Lung microvascular endothelial cell (primary cell): ENCODE measurements around the gene CMIP. TPM values are rescaled to one million over a fixed set of nuclear protein-coding genes. Genes with fewer than 3 reads are reported as not detected.
A peak's percentile ranks its signal among the peaks of the same experiment; 100 is the strongest.

Source experiments
- DNase-seq, 2 donors: peaks; one replicate each; pipeline versions ENCODE4 v3.0.0 to v3.0.0-alpha.2; 2010; ENCODE audit warnings: low read depth in 2 of 2
- total RNA-seq: library from RNA; depleted of rRNA; stranded (reverse); fragments of >200 nt; gene quantifications from 2 replicates; pipeline ENCODE4 v1.2.1, GENCODE V29; 2014

Gene CMIP
- total RNA-seq, 1 donor from 2014 or later, result 10.3 TPM

- DNase-seq, result no peak
Measured at GRCh38 chr16:81492965-81493754, 48.6 kb downstream of the CMIP start.

GRCh38 chr16:81493755-81494433 lies 49.3 kb downstream of the CMIP start:
- DNase-seq, result peak; percentile 73 to 94

DNA sequence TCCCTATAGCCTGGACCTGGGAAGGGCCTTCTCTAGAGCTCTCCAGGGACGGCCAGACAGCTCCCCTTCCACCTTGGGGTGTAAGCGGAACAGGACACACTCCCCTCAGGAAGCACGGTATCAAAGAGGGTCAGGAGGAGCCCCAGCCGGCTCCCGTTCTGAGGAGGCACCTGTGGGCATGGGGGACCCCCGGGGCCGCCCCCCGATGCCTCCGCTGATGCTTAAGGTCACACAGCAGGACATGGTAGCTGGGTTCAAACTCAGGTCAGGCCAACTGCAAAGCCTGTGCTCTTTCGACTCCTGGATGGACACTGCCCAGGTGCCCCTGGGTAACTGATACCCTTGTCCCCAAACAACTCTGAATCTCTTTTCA lies 49.8 kb downstream of the CMIP start:
- DNase-seq, result no peak

GRCh38 chr16:81494888-81495287 lies 50.3 kb downstream of the CMIP start:
- no peak for DNase-seq

- peak; percentile 54 to 71 for DNase-seq
Measured at GRCh38 chr16:81495321-81496234, 51.0 kb downstream of the CMIP start.

DNA sequence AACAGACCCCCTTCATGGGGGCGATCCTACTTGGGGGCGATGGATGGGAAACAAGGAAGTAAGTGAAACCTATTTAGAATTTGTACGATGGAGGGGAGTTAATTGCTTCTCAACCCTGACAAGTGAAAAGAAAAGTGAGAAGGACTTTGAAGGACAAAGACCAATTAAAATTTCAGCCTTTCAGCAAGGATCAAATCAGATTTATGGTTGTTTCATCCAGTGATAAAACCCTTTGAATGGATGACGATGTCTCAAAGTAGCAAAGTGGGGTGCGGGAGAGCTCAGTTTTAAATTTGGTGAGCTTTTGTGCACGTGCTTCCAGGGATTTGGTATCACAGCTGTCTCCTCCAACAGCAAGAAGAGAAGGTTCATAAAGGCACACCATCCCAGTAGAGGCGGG lies 51.7 kb downstream of the CMIP start:
- no peak for DNase-seq

DNA sequence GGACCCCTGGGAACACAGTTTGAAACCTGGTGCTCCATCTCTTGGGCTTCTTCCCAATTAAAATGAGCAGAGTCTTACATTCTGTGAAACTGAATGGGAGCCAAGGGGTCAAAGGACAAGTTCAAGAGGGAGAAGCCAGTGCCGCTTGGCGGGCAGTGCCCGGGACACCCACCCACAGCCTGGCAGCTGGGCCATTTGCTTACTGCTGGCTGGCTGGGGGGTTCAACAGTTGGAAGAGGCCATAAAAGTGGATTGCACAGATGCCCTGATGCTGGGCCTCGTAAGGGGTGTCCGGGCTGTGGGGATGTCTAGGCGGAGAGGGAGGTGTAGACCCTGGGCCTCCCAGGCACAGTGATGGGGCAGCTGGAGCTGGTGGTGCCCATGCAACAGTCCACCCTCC lies 52.1 kb downstream of the CMIP start:
- no peak for DNase-seq

DNA sequence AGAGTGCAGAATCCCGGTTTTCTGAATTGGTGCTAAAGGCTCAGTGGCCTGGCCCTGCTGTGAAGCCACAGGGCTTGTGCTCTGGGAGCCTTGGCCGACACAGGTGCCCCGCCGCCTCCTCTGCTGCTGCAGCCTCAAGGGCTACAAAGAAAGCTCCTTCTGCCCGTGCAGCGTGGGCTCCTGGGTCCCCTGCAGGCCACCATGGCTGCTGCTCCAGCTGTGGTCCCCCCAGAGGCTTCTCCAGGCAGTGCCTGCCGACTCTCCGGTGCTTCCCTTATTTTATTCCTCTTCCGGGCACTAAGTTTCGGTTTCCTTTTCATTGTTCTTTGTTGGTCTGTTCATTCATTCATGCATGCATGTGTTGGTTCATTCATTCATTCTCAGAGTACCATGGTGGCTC lies 53.1 kb downstream of the CMIP start:
- DNase-seq, result peak; percentile 72 to 82

DNA sequence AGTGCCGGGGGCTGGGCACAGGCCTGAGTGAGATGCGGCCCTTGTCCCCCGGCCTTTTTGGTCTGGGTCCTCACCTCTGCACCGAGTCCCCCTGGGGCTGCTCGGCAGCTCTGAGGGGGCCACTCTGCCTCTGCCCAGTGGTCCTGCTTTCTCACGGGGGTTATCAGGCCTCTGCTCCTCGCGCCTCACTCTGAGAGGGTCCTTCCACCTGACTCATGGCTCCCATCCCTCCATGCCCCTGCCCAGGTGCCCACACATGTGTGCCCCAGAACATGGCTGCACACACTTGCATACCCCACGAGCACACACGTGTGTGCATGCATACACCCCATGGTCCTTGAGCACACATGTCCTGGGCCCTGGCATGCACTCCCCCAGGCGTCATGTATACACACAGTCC lies 53.7 kb downstream of the CMIP start:
- DNase-seq, result no peak

DNA sequence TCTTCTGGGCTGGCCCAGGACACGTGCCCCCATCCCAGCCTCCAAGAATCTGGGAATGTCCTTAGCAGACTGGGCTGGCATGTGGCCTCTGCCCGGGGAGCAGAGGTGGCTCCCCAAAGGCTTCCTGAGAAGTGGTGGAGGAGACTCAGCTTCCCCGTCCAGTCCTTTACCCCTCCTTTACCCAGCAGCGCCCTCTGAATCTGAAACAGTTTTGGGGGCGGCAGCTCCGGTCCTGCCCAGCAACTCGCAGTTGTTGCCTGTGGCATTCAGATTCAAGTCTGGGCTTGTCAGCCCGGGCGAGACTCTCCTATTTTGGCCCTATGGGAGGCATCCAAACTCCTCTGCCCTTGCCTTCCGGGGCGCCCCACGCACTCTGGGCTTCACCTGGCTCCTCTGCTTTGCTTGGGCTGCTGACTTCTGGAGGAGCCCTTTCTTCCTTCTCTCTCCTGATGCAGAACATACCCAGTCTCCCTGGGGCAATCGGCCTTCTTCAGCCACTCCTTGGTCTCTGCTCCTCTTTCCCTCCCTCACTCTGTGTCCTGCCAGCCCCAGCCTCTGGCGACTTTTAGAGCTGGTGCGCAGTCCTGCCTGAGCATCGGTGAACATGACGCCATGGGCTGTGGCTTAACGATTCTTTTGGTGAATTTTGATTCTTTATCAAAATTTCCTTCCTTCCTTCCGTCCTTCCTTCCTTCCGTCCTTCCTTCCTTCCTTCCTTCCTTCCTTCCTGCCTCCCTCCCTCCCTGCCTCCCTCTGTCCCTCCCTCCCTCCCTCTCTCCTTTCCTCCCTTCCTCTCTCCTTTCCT lies 55.2 kb downstream of the CMIP start:
- DNase-seq, result no peak

DNA sequence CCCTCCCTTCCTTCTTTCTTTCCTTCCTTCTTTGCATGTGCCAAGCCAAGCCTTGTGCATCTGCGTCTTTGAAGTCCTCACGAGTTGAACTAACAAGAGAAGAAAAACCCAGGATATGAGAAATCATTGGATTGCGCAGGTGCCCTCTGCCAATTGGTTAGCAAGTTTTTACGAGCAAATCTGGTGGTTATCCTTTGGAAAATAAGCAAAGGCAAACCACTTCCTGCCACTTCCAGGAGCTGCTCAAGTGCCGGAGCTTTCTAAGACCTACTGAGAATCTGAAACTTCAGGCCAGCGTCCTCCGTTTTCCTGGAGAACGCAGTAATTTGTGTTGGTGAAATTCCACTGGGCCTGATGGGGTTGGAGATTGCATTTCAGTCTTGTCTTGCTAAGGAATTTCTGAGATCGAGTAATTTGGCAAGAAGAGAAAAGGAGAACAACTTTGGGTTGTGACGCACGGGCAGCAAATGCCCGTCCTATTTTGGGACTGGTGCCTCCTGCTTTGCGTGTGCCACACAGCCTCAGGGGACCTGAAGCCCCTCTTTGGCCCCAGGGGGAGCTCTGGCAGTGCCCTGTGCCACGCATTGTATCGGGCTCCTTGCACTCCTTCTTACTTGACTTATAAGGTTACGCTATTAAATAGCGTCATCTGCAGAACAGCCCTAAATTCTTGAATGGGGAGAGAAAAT lies 56.4 kb downstream of the CMIP start:
- peak in 1 of 2 donors; percentile 78 for DNase-seq

DNA sequence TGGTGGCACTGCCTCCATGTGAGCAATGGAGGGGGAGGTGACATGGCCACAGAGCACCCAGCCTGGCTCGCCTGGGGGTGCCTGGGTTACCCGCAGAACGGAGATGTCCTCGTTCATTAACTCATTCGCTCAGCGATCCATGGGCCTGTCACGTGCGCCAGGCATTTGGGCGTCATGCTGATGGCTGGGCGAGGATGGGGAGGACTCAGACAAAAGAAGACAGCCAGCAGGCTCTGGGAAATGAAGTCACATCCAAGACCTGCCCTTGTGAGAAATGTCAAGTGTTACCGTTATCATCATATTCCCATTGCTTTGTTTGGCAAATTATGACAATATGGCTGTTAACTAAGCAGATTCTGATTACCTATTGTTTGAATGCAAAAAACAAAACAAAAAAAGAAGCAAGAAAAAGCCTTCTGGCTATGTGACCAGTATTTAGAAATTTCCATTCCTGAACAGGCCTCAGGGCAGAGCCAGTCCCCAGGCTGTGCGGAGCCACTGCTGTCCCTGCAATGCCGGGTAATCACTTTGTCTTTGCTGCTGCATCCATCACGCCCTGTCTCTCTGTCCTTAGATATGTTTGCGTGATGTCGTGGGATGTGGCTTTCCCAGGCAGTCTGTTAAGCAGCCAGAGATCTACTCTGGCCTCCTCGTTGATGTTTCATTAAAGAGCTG lies 57.9 kb downstream of the CMIP start:
- no peak for DNase-seq

DNA sequence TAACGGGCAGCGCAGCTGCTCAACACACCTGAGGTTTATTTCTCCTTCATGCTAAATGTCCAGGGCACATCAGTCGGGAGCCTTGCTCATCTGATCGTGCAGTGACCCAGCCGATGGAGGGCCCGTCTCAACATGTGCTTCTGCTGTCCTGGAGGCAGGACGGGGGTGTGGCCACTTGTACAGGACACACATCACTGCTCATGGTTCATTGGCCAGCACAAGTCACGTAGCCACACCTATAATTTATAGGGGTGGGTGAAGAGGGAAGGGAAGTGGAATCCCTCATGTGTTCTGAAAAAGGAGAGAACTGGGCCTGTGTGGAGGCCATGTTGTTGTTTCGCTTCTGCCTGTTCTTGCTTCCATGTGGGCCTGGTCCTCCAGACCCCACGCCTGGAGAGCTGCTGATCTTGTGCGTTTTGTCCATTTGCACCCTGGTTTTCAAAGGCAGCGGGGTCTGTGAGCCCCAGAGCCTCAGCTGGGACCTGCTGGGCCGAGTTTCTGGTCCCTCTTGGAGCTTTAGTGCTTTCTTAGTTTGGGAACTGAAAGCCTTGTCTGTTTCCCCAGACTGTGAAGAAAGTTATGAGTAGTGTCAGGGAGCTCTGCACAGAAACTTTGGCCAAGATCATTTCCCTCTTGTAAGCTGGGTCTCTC lies 60.5 kb downstream of the CMIP start:
- peak in 1 of 2 donors; percentile 62 for DNase-seq

DNA sequence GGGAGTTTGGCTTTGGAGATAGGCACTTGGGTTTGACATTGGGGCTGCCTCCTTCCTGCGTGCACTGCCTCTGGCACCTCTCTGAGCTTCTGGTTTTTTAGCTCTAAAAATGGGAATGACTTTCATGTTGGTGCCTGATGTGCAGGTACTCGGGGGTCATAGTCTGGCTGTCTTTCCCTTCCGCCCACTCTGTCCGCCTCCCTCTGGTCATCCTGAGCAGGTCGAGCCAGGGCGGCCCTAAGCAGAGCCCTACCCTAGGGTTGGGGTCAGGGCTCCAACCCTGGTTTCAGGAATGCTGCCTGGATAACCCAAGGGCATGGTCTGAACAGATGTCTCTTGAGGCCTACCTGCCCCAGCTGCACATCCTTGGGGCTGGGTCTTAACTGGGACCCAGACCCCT lies 64.8 kb downstream of the CMIP start:
- no peak for DNase-seq

GRCh38 chr16:81510016-81510415 lies 65.4 kb downstream of the CMIP start:
- DNase-seq, result no peak

DNA sequence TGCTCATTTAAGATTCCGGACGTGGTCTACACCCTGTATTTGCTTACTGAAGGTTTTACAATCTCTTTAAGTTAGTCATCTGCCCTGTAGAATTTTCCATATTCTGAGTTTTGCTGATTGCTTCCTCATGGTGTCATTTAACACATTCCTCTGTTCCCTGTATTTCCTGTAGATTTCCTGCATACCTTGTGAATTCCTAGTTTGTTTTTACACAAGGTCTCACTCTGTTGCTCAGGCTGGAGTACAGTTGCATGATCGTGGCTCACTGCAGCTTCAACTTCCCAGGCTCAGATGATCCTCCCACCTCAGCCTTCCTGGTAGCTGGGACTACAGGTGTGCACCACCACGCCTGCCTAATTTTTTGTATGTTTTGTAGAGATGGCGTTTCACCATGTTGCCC lies 66.8 kb downstream of the CMIP start:
- peak; percentile 80 to 83 for DNase-seq

- peak; percentile 53 to 82 for DNase-seq
Measured at GRCh38 chr16:81513204-81514040, 68.8 kb downstream of the CMIP start.

- no peak for DNase-seq
Measured at GRCh38 chr16:81514041-81514559, 69.5 kb downstream of the CMIP start.
